ENCODE results near the gene CDC7.

Gene CDC7

GRCh38 chr1:91527781-91528180 is 27.1 kb downstream of the CDC7 start:
- no peak for TF ChIP-seq MAX (IDR thresholded peaks at IDR 0.05)
- no peak for TF ChIP-seq YY1 (IDR thresholded peaks at IDR 0.05; ENCODE audit: low read depth)
- no peak for TF ChIP-seq USF1 (IDR thresholded peaks at IDR 0.05)
- TF ChIP-seq EGR1 (IDR thresholded peaks at IDR 0.05): no peak
- no peak for TF ChIP-seq TCF12 (IDR thresholded peaks at IDR 0.05; ENCODE audit: low read depth)
- TF ChIP-seq NFIC (IDR thresholded peaks at IDR 0.05): no peak
- no peak for TF ChIP-seq EP300 (IDR thresholded peaks at IDR 0.05; ENCODE audit: borderline replicate concordance)
- TF ChIP-seq TAF1 (IDR thresholded peaks at IDR 0.05; ENCODE audit: low read depth): no peak
- TF ChIP-seq ZBTB7A (IDR thresholded peaks at IDR 0.05; ENCODE audit: low read depth): no peak
- no peak for TF ChIP-seq CREB1 (IDR thresholded peaks at IDR 0.05; ENCODE audit: low read depth)
- no peak for TF ChIP-seq RAD21 (IDR thresholded peaks at IDR 0.05; ENCODE audit: low read depth)
- no peak for TF ChIP-seq TEAD4 (IDR thresholded peaks at IDR 0.05)
- TF ChIP-seq CEBPB (IDR thresholded peaks at IDR 0.05): no peak
- TF ChIP-seq FOXM1 (IDR thresholded peaks at IDR 0.05; ENCODE audit: borderline replicate concordance, low read depth): no peak

GRCh38 chr1:91529856-91530255 is 29.2 kb downstream of the CDC7 start:
- TF ChIP-seq RAD21 (IDR thresholded peaks at IDR 0.05; ENCODE audit: low read depth) (peak; percentile 70), REST (IDR thresholded peaks at IDR 0.05; ENCODE audit: low read depth) (no peak), TEAD4 (IDR thresholded peaks at IDR 0.05) (no peak)

- TF ChIP-seq REST (IDR thresholded peaks at IDR 0.05; ENCODE audit: low read depth) (no peak), CREB1 (IDR thresholded peaks at IDR 0.05; ENCODE audit: low read depth) (no peak)
Observed at GRCh38 chr1:91533361-91534024, 32.8 kb downstream of the CDC7 start.

GRCh38 chr1:91535441-91535840 is 34.8 kb downstream of the CDC7 start:
- TF ChIP-seq FOXM1 (IDR thresholded peaks at IDR 0.05; ENCODE audit: borderline replicate concordance, low read depth): no peak
- no peak for TF ChIP-seq REST (IDR thresholded peaks at IDR 0.05; ENCODE audit: low read depth)
- TF ChIP-seq EGR1 (IDR thresholded peaks at IDR 0.05): no peak
- no peak for TF ChIP-seq ZBTB7A (IDR thresholded peaks at IDR 0.05; ENCODE audit: low read depth)
- TF ChIP-seq RAD21 (IDR thresholded peaks at IDR 0.05; ENCODE audit: low read depth): no peak
- no peak for TF ChIP-seq TCF12 (IDR thresholded peaks at IDR 0.05; ENCODE audit: low read depth)
- TF ChIP-seq TAF1 (IDR thresholded peaks at IDR 0.05; ENCODE audit: low read depth): no peak
- TF ChIP-seq EP300 (IDR thresholded peaks at IDR 0.05; ENCODE audit: borderline replicate concordance): no peak
- TF ChIP-seq USF1 (IDR thresholded peaks at IDR 0.05): no peak
- TF ChIP-seq CREB1 (IDR thresholded peaks at IDR 0.05; ENCODE audit: low read depth): no peak
- TF ChIP-seq TEAD4 (IDR thresholded peaks at IDR 0.05): no peak
- TF ChIP-seq MAX (IDR thresholded peaks at IDR 0.05): no peak

Data from Ishikawa (cell line).